OCI-LY1 (cell line): Measurements from ENCODE around the gene RNGTT.

Experiments
- EZH2 ChIP-seq: fragments of 200-600 bp; sonication (generic), shearing (Covaris generic); IDR thresholded peaks from 2 replicates; pipeline ENCODE4 v1.8.0; 2017; ENCODE audit warnings: borderline replicate concordance, mixed run types, mild to moderate bottlenecking, antibody characterized with exemption, low read length, moderate library complexity, mixed read lengths
- TF ChIP-seq, protein P1 (sequence below): fragments of 200-600 bp; sonication (generic), shearing (Covaris generic); IDR thresholded peaks from 2 replicates; pipeline ENCODE4 v1.5.1; 2017; ENCODE audit warnings: mild to moderate bottlenecking, antibody characterized with exemption, low read length, moderate library complexity, mixed read lengths

DNA sequence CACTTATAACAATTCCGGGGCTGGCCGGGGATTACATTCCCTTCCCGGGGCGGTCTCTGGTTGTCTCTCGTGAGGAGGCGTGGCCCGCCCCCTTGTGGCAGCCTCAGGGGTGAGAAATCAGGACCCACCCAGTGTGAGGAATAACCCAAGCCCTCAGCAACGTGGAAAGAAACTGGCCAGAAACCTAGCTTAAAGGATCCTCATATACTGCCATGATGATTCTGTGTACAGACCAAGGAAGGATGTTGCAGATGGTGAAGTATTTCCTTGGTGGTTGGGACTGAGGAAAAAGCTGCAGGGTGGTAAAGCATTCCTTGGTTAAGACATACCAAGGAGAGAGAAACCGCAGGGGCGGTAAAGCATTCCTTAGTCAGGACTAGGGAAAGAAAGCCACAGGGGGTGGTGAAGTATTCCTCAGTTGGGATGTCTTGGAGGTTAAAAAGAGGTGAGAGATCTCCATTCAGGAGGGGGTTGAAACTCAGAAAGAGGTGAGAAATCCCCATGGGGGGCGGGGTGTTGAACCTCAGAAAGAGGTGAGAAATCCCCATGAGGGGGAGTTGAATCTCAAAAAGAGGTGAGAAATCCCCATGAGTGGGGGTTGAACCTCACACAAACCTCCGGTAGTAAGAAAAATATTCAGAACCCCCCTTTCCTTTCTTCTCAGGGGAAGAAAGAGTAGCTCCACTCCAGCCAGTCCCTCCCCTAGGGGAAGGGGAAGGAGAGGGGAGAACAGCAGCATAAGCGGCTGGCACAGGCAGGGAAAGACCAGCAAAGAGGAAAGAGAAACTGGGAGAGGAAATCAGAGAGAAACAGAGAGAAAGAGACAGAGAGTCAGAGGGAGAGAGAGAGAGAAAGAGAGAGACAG is 238.1 kb downstream of the RNGTT start:
- no peak for TF ChIP-seq EZH2
- TF ChIP-seq, protein P1, sequence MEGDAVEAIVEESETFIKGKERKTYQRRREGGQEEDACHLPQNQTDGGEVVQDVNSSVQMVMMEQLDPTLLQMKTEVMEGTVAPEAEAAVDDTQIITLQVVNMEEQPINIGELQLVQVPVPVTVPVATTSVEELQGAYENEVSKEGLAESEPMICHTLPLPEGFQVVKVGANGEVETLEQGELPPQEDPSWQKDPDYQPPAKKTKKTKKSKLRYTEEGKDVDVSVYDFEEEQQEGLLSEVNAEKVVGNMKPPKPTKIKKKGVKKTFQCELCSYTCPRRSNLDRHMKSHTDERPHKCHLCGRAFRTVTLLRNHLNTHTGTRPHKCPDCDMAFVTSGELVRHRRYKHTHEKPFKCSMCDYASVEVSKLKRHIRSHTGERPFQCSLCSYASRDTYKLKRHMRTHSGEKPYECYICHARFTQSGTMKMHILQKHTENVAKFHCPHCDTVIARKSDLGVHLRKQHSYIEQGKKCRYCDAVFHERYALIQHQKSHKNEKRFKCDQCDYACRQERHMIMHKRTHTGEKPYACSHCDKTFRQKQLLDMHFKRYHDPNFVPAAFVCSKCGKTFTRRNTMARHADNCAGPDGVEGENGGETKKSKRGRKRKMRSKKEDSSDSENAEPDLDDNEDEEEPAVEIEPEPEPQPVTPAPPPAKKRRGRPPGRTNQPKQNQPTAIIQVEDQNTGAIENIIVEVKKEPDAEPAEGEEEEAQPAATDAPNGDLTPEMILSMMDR, result peak; percentile 73
